H9 (cell line): ENCODE measurements around the gene NRG2. TPM values are rescaled to one million over a fixed set of nuclear protein-coding genes. Genes with fewer than 3 reads are reported as not detected.

Experiments used
- DNase-seq: peaks from one replicate; pipeline ENCODE4 v3.0.0-alpha.2; 2017
- H2AFZ ChIP-seq: one replicate; pipeline ENCODE4 v1.6.1; 2013; ENCODE audit warnings: mild to moderate bottlenecking, low read length, control low read depth, moderate library complexity
- H2AK5ac ChIP-seq: 2 replicates; pipeline ENCODE4 v1.6.1; 2013; ENCODE audit warnings: low read length, control low read depth, mixed read lengths; ENCODE audit not compliant: insufficient read length
- H2BK120ac ChIP-seq: one replicate; pipeline ENCODE4 v1.6.1; 2013; ENCODE audit warnings: low read depth, mild to moderate bottlenecking, low read length, control low read depth, inconsistent platforms; ENCODE audit not compliant: poor library complexity, severe bottlenecking
- H2BK12ac ChIP-seq: 2 replicates; pipeline ENCODE4 v1.6.1; 2013; ENCODE audit warnings: low read length, control low read depth, mixed read lengths, low read depth; ENCODE audit not compliant: insufficient read length
- H2BK15ac ChIP-seq: 2 replicates; pipeline ENCODE4 v1.6.1; 2013; ENCODE audit warnings: low read depth, low read length, control low read depth
- H2BK20ac ChIP-seq: one replicate; pipeline ENCODE4 v1.6.1; 2013; ENCODE audit warnings: low read depth, mild to moderate bottlenecking, low read length, control low read depth, inconsistent platforms; ENCODE audit not compliant: poor library complexity, severe bottlenecking
- H2BK5ac ChIP-seq: 2 replicates; pipeline ENCODE4 v1.6.1; 2013; ENCODE audit warnings: low read length, control low read depth, mixed read lengths; ENCODE audit not compliant: insufficient read length
- H3K14ac ChIP-seq: 2 replicates; pipeline ENCODE4 v1.6.1; 2013; ENCODE audit warnings: low read length, control low read depth; ENCODE audit not compliant: insufficient read depth
- H3K18ac ChIP-seq: 2 replicates; pipeline ENCODE4 v1.6.1; 2013; ENCODE audit warnings: low read depth, mild to moderate bottlenecking, mixed read lengths, low read length, control low read depth; ENCODE audit not compliant: insufficient read length
- H3K23ac ChIP-seq: 2 replicates; pipeline ENCODE4 v1.6.1; 2013; ENCODE audit warnings: low read length, control low read depth, mixed read lengths, low read depth; ENCODE audit not compliant: insufficient read length
- H3K23me2 ChIP-seq: 2 replicates; pipeline ENCODE4 v1.6.1; 2013; ENCODE audit warnings: low read depth, mild to moderate bottlenecking, mixed read lengths, low read length, control low read depth; ENCODE audit not compliant: insufficient read length, poor library complexity, severe bottlenecking
- H3K27ac ChIP-seq: 2 replicates; pipeline ENCODE4 v1.5.1; 2013; ENCODE audit warnings: low read length, control low read depth, mixed read lengths, low read depth; ENCODE audit not compliant: insufficient read length
- H3K27me3 ChIP-seq: 2 replicates; pipeline ENCODE4 v1.6.1; 2013; ENCODE audit warnings: low read length, control low read depth, inconsistent platforms; ENCODE audit not compliant: insufficient read depth
- H3K4ac ChIP-seq: 2 replicates; pipeline ENCODE4 v1.6.1; 2013; ENCODE audit warnings: low read depth, mild to moderate bottlenecking, control low read depth, inconsistent platforms, low read length, moderate library complexity
- H3K4me1 ChIP-seq: 2 replicates; pipeline ENCODE4 v1.6.1; 2013; ENCODE audit warnings: low read length, control low read depth, inconsistent platforms; ENCODE audit not compliant: insufficient read depth
- H3K4me2 ChIP-seq: 2 replicates; pipeline ENCODE4 v1.6.1; 2013; ENCODE audit warnings: low read length, control low read depth, mixed read lengths; ENCODE audit not compliant: insufficient read length, insufficient read depth
- H3K56ac ChIP-seq: 2 replicates; pipeline ENCODE4 v1.6.1; 2013; ENCODE audit warnings: low read depth, mild to moderate bottlenecking, mixed read lengths, low read length, control low read depth; ENCODE audit not compliant: insufficient read length
- H3K79me1 ChIP-seq: 2 replicates; pipeline ENCODE4 v1.6.1; 2013; ENCODE audit warnings: low read depth, mild to moderate bottlenecking, moderate library complexity, low read length, control low read depth, inconsistent platforms; ENCODE audit not compliant: insufficient read depth, poor library complexity, severe bottlenecking
- H3K79me2 ChIP-seq: 2 replicates; pipeline ENCODE4 v1.6.1; 2013; ENCODE audit warnings: low read length, control low read depth, inconsistent platforms; ENCODE audit not compliant: insufficient read depth
- H3K9ac ChIP-seq: 2 replicates; pipeline ENCODE4 v1.6.1; 2013; ENCODE audit warnings: low read length, control low read depth, mixed read lengths; ENCODE audit not compliant: insufficient read length; ENCODE audit errors: extremely low read depth
- H3K9me3 ChIP-seq: one replicate; pipeline ENCODE4 v1.6.1; 2013; ENCODE audit warnings: low read depth, low read length, inconsistent platforms; ENCODE audit not compliant: control insufficient read depth
- H3T11ph ChIP-seq: one replicate; pipeline ENCODE4 v1.6.1; 2013; ENCODE audit warnings: mild to moderate bottlenecking, low read length, control low read depth, inconsistent platforms
- H4K20me1 ChIP-seq: one replicate; pipeline ENCODE4 v1.6.1; 2013; ENCODE audit not compliant: control insufficient read depth, insufficient read length, insufficient read depth
- H4K5ac ChIP-seq: 2 replicates; pipeline ENCODE4 v1.6.1; 2013; ENCODE audit warnings: low read depth, mild to moderate bottlenecking, mixed read lengths, low read length, control low read depth; ENCODE audit not compliant: insufficient read length
- H4K8ac ChIP-seq: replicated peaks from 2 replicates; pipeline ENCODE4 v1.6.1; 2013; ENCODE audit warnings: low read length, control low read depth, mixed read lengths, low read depth; ENCODE audit not compliant: insufficient read length
- H4K91ac ChIP-seq: 2 replicates; pipeline ENCODE4 v1.6.1; 2013; ENCODE audit warnings: low read depth, mild to moderate bottlenecking, moderate library complexity, mixed read lengths, low read length, control low read depth; ENCODE audit not compliant: insufficient read length
- H3K27ac Mint-ChIP-seq, 3 experiments: 2 replicates in 2 of 3; 3 replicates in 1 of 3; pipeline ENCODE4 v1.8.0; 2020 to 2021; ENCODE audit warnings: mixed read lengths in 3 of 3, mild to moderate bottlenecking in 1 of 3, moderate library complexity in 1 of 3
- H3K27me3 Mint-ChIP-seq: 2 replicates; pipeline ENCODE4 v1.8.0; 2021; ENCODE audit warnings: low read depth, mild to moderate bottlenecking, moderate library complexity, mixed read lengths
- H3K36me3 Mint-ChIP-seq, 3 experiments: 2 replicates in 2 of 3; 3 replicates in 1 of 3; pipeline ENCODE4 v1.8.0; 2020 to 2021; ENCODE audit warnings: low read depth in 3 of 3, mixed read lengths in 3 of 3; ENCODE audit not compliant: insufficient read depth in 1 of 3
- H3K4me1 Mint-ChIP-seq, 2 experiments: 2 replicates each; pipeline ENCODE4 v1.8.0; 2020; ENCODE audit warnings: mixed read lengths in 2 of 2
- H3K4me3 Mint-ChIP-seq, 2 experiments: 2 replicates in 1 of 2; 3 replicates in 1 of 2; pipeline ENCODE4 v1.8.0; 2020 to 2021; ENCODE audit warnings: mild to moderate bottlenecking in 2 of 2, mixed read lengths in 2 of 2, moderate library complexity in 1 of 2
- H3K9me3 Mint-ChIP-seq, 2 experiments: 2 replicates in 1 of 2; 3 replicates in 1 of 2; pipeline ENCODE4 v1.8.0; 2020; ENCODE audit warnings: mild to moderate bottlenecking in 2 of 2, mixed read lengths in 2 of 2, moderate library complexity in 1 of 2
- WGBS: extraction: QIAGEN DNeasy Blood & Tissue Kit; methylation state at CpG from one replicate; pipeline ENCODE4 v1.1.7; 2013; ENCODE audit warnings: missing lambda C conversion rate, low lambda C conversion rate, mixed read lengths; ENCODE audit not compliant: insufficient read length; ENCODE audit errors: extremely low coverage; 5-methylcytosine and 5-hydroxymethylcytosine counted together
- total RNA-seq: library from RNA; stranded (reverse); gene quantifications from 2 replicates; pipeline ENCODE4 v1.2.1, GENCODE V29; 2021
- TF ChIP-seq, protein P1 (sequence below): fragments of 200-600 bp; sonication (generic); conservative IDR thresholded peaks from 3 replicates; pipeline ENCODE4 v1.8.0; 2021; ENCODE audit warnings: antibody characterized with exemption, mild to moderate bottlenecking

NRG2 gene
- total RNA-seq, 1 experiment from 2014 or later: not detected

DNA sequence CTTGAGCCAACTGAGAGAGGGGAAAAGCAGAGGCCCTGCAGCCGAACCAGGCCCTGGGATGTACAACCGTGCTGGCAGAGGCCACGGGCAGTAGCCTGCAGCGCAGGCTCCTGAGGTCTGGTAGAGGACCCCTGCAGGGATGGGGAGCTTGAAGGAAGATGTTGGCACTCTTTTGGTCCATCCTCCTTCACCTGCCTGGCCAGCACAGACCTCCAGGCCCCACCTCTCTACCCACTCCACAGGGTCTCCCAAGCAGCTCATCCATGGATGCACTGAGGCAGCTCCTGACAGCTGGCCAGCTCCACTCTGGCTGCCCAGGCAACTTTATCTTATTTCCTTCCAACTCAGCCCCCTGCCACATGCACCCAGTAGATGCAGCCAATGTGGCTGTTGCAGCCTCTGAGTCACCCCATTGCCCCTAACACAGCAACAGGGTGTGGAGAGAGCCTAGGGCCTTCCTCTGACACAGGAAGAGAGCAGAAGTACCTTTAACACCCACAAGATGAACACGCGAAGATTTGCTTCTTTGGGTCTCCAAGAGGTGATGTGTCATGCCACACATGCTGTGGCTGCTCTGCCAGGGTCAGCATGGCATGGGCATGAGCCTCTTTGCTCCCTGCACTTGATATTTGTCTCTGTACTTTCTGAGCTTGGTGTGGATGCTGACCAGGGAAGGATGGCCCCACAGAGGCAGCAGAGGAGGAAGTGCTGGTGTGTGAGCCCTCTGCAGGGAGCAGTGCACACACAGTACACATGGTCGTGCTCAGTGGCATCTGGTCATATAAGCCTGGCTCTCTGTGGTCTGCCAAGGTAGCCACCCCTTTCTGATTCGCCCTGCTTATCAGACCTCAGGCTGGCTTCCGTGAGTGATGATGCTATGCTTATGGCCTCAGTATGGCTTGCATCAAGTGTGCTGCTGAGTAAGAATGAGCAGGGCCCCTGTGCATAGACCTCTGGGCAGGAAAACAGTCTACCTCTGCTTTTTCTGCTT is 117.2 kb downstream of the NRG2 start:
- no peak overlapping the region for H4K8ac ChIP-seq
- WGBS: no CpG with 5 or more reads among the region's 9 CpGs

More for the DNA sequence above, 117.2 kb downstream of the NRG2 start:
- H3K4ac ChIP-seq: no peak overlapping the region
- no peak overlapping the region for H2BK120ac ChIP-seq
- H3K27ac ChIP-seq: no peak overlapping the region
- no peak overlapping the region for H3K56ac ChIP-seq
- no peak overlapping the region for H3T11ph ChIP-seq
- no peak overlapping the region for H2BK5ac ChIP-seq
- no peak overlapping the region for H3K18ac ChIP-seq
- Mint-ChIP-seq H3K4me1 (peaks cover 0 to 6% of the 10 kb centered on the region in 2 experiments; a peak in 1 of 4 replicates), H3K27ac (no peak overlapping the region), H3K36me3 (no peaks in the 10 kb centered on the region), H3K4me3 (no peak overlapping the region), H3K27me3 (peaks cover 53% of the 10 kb centered on the region), H3K9me3 (no peaks in the 10 kb centered on the region)
- no peak overlapping the region for H3K4me2 ChIP-seq
- no peak overlapping the region for H3K9ac ChIP-seq
- H3K79me1 ChIP-seq: no peaks in the 10 kb centered on the region
- H4K20me1 ChIP-seq: no peaks in the 10 kb centered on the region
- H2AFZ ChIP-seq: no peak overlapping the region
- H3K9me3 ChIP-seq: no peaks in the 10 kb centered on the region
- H3K14ac ChIP-seq: no peak overlapping the region
- H3K27me3 ChIP-seq: no peaks in the 10 kb centered on the region; the same call in 1 of the 2 replicates
- no peaks in the 10 kb centered on the region for H3K4me1 ChIP-seq
- no peak overlapping the region for H4K5ac ChIP-seq
- H2BK15ac ChIP-seq: no peak overlapping the region
- DNase-seq: no peak
- H2BK12ac ChIP-seq: no peak overlapping the region
- TF ChIP-seq, protein P1, sequence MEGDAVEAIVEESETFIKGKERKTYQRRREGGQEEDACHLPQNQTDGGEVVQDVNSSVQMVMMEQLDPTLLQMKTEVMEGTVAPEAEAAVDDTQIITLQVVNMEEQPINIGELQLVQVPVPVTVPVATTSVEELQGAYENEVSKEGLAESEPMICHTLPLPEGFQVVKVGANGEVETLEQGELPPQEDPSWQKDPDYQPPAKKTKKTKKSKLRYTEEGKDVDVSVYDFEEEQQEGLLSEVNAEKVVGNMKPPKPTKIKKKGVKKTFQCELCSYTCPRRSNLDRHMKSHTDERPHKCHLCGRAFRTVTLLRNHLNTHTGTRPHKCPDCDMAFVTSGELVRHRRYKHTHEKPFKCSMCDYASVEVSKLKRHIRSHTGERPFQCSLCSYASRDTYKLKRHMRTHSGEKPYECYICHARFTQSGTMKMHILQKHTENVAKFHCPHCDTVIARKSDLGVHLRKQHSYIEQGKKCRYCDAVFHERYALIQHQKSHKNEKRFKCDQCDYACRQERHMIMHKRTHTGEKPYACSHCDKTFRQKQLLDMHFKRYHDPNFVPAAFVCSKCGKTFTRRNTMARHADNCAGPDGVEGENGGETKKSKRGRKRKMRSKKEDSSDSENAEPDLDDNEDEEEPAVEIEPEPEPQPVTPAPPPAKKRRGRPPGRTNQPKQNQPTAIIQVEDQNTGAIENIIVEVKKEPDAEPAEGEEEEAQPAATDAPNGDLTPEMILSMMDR: no peak
- H2BK20ac ChIP-seq: no peak overlapping the region
- no peaks in the 10 kb centered on the region for H3K23me2 ChIP-seq
- no peak overlapping the region for H4K91ac ChIP-seq
- no peaks in the 10 kb centered on the region for H3K79me2 ChIP-seq
- H2AK5ac ChIP-seq: no peak overlapping the region
- no peak overlapping the region for H3K23ac ChIP-seq
